ENCODE data around the gene GLT1D1.

Gene GLT1D1

DNA sequence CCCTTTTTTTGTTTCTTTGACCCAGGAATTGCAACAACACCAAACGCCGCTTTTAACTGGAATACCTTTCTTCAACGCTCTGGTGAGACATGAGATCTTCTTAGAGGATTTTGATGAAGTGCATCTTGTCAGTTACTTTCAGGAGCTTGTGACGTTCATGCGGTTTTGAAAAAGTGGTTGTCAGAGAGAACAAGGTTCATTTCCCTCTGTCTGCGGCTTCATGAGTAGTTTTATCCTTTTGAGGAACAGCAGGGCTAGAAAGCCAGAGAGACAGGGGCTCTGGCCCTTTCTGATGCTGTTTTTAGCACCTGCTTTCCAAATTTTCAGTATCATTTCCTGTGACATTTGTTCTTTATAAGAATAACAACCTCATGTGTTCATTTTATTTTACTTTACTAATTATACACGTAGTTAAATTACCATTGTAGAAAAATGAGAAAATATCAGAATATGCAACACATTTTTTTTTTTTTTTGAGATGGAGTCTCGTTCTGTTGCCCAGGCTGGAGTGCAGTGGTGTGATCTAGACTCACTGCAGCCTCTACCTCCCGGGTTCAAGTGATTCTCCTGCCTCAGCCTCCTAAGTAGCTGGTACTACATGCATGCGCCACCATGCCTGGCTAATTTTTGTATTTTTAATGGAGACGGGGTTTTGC, 61.8 kb downstream of the GLT1D1 start:
- peak; percentile 10 to 58 for DNase-seq (ENCODE audit: low read depth in 2 of 2)

DNA sequence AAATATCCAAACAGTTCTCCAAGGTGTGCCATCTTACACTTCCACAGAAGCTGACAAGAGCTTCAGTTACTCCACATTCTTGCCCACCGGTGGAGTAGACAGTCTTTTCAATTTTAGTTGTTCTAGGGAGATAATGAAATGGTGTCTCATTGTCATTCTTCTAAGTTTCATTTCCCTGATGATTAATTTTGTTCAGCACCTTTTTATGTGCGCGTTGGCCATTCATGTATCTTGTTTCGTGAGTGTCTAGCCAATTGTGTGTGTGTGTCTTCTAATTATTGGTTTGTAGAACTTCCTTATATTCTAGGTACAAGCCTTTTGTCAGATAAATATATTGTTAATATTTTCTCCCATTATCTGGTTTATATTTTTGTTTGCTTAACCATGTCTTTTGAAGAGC, 63.1 kb downstream of the GLT1D1 start:
- DNase-seq (ENCODE audit: low read depth in 2 of 2): no peak

- DNase-seq (ENCODE audit: low read depth in 2 of 2): no peak
Measured at GRCh38 chr12:128918481-128919260, 65.4 kb downstream of the GLT1D1 start.

GRCh38 chr12:128920468-128920867, 67.2 kb downstream of the GLT1D1 start:
- DNase-seq (ENCODE audit: low read depth in 2 of 2): no peak

- no peak for DNase-seq (ENCODE audit: low read depth in 2 of 2)
Measured at GRCh38 chr12:128928361-128928760, 75.1 kb downstream of the GLT1D1 start.

DNA sequence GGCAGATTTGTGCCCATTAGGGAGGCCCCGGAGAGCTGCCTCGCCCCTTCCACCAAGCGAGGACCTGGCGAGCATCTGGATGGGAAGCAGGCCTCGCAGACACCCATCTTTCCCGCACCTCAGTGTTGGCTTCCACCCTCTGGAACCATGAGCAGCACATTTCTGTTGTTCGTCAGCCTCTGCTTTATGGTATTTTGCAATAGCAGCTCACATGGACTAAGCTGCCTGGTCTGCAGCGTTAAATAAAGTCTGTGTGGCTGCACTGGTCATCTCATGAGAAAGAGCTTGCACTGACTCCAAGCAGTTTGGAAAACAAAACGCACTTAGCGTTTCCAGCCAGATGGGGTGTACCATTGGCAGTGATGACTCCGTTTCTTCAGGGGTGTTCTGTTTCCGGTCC, 75.8 kb downstream of the GLT1D1 start:
- no peak for DNase-seq (ENCODE audit: low read depth in 2 of 2)

GRCh38 chr12:128930606-128931005, 77.3 kb downstream of the GLT1D1 start:
- DNase-seq (ENCODE audit: low read depth in 2 of 2): no peak

- no peak for DNase-seq (ENCODE audit: low read depth in 2 of 2)
Measured at GRCh38 chr12:128932521-128932920, 79.2 kb downstream of the GLT1D1 start.

DNA sequence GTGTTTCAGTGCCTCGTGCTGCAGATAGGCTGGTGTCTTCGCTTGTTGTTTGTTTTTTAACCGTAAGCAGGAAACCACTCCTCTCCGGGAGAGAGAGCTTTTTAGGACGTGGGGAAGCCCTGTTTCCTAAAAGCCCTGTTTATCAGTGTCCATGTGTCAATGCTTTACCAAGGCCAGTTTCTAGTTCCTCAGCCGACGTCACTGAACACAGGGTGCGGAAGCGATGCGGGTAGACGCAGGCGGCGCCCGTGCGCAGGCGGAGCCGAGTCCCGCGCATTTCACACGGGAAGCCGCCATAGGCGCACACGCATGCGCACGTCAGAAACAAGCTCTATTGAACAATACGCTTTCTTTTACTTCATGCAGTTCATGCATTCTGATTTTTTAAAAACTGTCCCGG, 79.8 kb downstream of the GLT1D1 start:
- DNase-seq (ENCODE audit: low read depth in 2 of 2): no peak

DNA sequence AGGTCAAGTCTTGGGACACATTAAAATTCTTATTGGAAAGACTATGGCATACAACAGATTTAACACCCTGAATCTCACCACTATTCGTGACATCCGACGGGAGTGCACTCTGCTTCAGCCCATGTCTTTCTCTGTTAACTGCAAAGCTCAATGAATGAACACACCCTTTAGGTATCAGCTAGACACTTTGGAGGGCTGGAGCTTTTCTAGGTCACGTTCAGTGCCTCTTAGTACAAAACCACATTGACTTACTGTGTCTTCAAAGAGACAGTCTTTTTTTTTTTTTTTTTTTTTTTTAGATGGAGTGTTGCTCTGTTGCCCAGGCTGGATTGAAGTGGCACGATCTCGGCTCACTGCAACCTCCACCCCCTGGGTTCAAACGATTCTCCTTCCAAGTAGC, 80.6 kb downstream of the GLT1D1 start:
- DNase-seq (ENCODE audit: low read depth in 2 of 2): no peak

DNA sequence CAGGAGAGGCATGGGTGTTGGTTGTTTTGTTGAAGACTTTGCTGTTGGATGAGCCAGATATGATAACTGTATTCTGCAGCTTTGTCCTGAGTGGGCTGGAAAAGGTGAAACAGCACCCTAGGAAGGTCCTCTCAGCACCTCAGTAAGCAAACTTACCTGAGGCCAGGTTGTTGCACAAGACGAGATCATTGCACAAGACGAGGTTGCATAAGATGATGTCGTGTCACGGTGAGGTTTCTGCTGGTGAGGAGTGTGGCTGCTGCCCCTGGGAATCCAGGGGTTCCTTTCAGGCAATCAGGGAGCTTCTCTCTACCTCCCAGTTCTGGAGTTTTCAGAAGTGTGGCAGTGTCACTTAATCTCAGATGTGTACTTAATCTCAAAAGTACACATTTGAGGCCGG, 85.6 kb downstream of the GLT1D1 start:
- no peak for DNase-seq (ENCODE audit: low read depth in 2 of 2)

- DNase-seq (ENCODE audit: low read depth in 2 of 2): no peak
Measured at GRCh38 chr12:128940090-128940888, 87.0 kb downstream of the GLT1D1 start.

DNA sequence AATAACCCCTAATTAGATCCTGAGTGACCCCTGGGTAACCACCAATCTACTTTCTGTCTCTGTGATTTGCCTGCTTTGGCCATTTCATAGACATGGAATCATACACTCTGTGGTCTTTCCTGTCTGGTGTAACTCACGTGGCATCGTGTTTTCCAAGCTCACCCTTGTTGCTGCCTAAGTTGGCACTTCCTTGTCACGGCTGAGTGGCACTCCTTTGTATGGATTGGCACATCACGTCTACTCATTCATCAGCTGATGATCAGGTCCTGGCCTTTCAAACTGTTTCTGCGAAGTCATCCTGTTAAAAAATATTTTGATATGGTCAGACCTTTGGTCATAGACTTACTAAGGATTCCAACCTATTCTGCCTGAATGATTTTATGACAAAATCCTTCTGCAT, 87.7 kb downstream of the GLT1D1 start:
- no peak for DNase-seq (ENCODE audit: low read depth in 2 of 2)

DNA sequence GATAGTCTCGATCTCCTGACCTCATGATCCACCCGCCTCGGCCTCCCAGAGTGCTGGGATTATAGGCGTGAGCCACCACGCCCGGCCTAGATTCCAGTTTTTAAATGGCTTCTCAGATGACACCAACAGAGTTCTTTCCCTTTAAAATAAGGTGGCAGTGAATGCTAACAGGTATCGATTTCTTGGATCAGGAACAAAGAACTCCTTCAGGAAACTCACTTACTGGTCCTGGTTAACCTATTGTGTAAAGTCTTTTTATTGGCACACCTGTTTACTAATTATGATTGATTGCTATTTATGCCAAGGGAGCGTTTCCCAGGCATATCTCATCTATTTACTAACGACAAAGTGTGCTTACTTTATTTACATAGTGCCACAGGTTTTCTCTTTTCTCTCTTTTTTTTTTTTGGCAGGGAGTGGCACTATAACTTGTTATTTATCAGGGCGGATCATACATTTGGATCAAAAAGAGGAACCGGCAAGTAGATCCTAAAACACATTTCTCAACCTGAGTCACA, 89.7 kb downstream of the GLT1D1 start:
- no peak for DNase-seq (ENCODE audit: low read depth in 2 of 2)

DNA sequence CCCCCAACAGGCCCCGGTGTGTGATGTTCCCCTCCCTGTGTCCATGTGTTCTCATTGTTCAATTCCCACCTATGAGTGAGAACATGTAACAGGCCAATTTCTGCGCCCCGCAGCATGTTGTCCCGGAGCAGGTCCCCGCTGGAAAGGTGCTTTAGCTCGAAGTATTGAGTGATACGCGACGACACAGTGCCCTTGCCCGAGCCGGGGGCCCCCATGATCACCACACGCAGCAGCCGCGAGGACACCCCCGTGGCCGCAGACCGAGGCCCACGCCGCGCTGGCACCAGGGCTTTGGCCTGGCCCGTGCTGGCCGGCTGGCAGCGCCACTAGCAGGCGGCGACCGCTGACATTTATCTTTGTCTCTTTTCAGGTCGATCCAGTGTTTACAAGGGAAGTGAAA, 91.7 kb downstream of the GLT1D1 start:
- DNase-seq (ENCODE audit: low read depth in 2 of 2): no peak

DNA sequence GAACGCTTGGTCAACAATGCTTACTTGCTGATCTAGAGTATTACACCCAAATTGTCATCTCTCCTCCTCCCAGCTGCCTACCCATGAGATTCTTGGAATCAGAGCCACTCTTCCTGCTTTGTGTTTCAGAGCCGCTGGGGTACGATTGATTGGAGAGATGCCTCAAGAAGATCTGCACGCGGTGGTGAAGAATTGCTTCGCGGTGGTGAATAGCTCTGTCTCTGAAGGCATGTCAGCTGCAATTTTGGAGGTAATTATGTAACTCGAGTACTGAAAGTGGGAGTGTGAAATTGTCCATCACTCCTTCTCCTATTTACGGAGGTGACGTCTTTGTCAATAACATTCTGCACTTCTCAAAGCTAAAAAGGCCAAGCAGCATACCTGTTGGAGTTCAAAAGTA, 93.9 kb downstream of the GLT1D1 start:
- DNase-seq (ENCODE audit: low read depth in 2 of 2): no peak

GRCh38 chr12:128949086-128949485, 95.8 kb downstream of the GLT1D1 start:
- no peak for DNase-seq (ENCODE audit: low read depth in 2 of 2)

DNA sequence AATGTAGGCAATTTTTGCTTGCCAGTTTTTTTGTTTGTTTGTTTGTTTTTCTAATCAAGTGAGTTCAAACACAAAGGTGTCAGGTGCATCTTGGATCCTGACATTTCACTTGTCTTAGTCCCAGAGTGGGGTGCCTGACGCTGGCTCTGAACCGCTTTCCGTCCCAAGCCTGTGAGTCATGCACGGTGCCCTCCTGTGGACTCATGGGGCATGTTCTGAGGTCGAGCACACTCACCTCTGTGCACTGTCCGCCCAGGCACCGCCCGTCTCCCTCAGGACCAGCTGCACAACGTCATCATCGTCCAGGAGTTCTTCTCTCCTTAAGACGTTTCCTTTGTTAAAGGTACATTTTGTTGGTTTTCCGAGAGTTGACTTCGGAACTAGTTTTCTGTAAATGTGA, 98.2 kb downstream of the GLT1D1 start:
- no peak for DNase-seq (ENCODE audit: low read depth in 2 of 2)

GRCh38 chr12:128956755-128957154, 103.5 kb downstream of the GLT1D1 start:
- DNase-seq (ENCODE audit: low read depth in 2 of 2): no peak

- no peak for DNase-seq (ENCODE audit: low read depth in 2 of 2)
Measured at GRCh38 chr12:128959901-128960300, 106.6 kb downstream of the GLT1D1 start.

DNA sequence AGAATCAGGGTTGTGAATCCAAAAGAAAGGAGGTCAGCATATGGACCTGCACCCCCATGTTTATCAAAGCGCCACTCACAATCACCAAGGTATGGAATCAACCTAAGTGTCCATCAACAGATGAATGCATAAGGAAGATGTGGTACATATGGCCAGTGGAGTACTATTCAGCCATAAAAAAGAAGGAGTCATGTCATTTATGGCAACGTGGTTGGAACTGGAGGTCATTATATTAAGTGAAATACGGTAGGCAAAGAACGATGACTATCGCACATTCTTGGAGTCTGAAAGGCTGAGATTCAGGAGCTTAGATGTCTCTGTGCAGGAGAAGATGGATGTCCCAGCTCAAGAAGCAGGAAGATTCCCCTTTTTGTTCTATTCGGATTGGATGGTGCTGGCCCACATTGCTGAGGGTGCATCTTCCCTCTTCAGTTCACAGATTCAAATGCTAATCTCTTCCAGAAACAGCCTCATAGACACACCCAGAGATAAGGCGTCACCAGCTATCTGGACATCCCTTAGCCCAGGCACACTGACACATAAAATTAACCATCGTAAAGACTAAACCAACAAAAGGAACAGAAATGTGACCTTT, 108.1 kb downstream of the GLT1D1 start:
- no peak for DNase-seq (ENCODE audit: low read depth in 2 of 2)

- no peak for DNase-seq (ENCODE audit: low read depth in 2 of 2)
Measured at GRCh38 chr12:128961957-128962356, 108.7 kb downstream of the GLT1D1 start.
